Islet of Langerhans (tissue), 1 donor: Measurements from ENCODE around the gene LRRC53.

Source experiments
- FAIRE-seq: peaks from one replicate; lab custom pipeline; 2011; peaks lifted over from hg19 to GRCh38; lab: Jason Lieb, UNC

LRRC53 gene

GRCh38 chr1:74496669-74497068 lies 15.7 kb downstream of the LRRC53 start:
- FAIRE-seq: no peak

GRCh38 chr1:74486036-74486435 lies 26.4 kb downstream of the LRRC53 start:
- FAIRE-seq: no peak

- FAIRE-seq: no peak
These were observed 26.8 kb downstream of the LRRC53 start for GRCh38 chr1:74485622-74486021.

GRCh38 chr1:74481607-74482006 lies 30.8 kb downstream of the LRRC53 start:
- FAIRE-seq: no peak

- no peak for FAIRE-seq
These were observed 32.3 kb downstream of the LRRC53 start for GRCh38 chr1:74480068-74480467.

GRCh38 chr1:74478979-74479378 lies 33.4 kb downstream of the LRRC53 start:
- no peak for FAIRE-seq

- no peak for FAIRE-seq
These were observed 37.8 kb downstream of the LRRC53 start for GRCh38 chr1:74474585-74474984.

- no peak for FAIRE-seq
These were observed 40.9 kb downstream of the LRRC53 start for GRCh38 chr1:74471470-74471869.

GRCh38 chr1:74470936-74471335 lies 41.5 kb downstream of the LRRC53 start:
- FAIRE-seq: no peak

- FAIRE-seq: no peak
These were observed 42.2 kb downstream of the LRRC53 start for GRCh38 chr1:74470251-74470650.

- FAIRE-seq: peak; percentile 98
These were observed 43.3 kb downstream of the LRRC53 start for GRCh38 chr1:74468982-74469603.

- no peak for FAIRE-seq
These were observed 44.5 kb downstream of the LRRC53 start for GRCh38 chr1:74467786-74468377.

- FAIRE-seq: no peak
These were observed 47.2 kb downstream of the LRRC53 start for GRCh38 chr1:74465193-74465681.

- FAIRE-seq: no peak
These were observed 48.4 kb downstream of the LRRC53 start for GRCh38 chr1:74464037-74464436.

GRCh38 chr1:74463333-74463988 lies 49.0 kb downstream of the LRRC53 start:
- FAIRE-seq: no peak

- FAIRE-seq: no peak
These were observed 55.2 kb downstream of the LRRC53 start for GRCh38 chr1:74457253-74457652.

GRCh38 chr1:74455390-74455789 lies 57.0 kb downstream of the LRRC53 start:
- no peak for FAIRE-seq

- FAIRE-seq: no peak
These were observed 59.1 kb downstream of the LRRC53 start for GRCh38 chr1:74453277-74453676.

GRCh38 chr1:74452035-74452434 lies 60.4 kb downstream of the LRRC53 start:
- FAIRE-seq: no peak

GRCh38 chr1:74437035-74437434 lies 75.4 kb downstream of the LRRC53 start:
- FAIRE-seq: no peak

- no peak for FAIRE-seq
These were observed 76.3 kb downstream of the LRRC53 start for GRCh38 chr1:74436078-74436477.

GRCh38 chr1:74434321-74434720 lies 78.1 kb downstream of the LRRC53 start:
- no peak for FAIRE-seq

- no peak for FAIRE-seq
These were observed 80.1 kb downstream of the LRRC53 start for GRCh38 chr1:74432325-74432724.

- FAIRE-seq: no peak
These were observed 80.9 kb downstream of the LRRC53 start for GRCh38 chr1:74431531-74431930.
